Parathyroid adenoma (tissue), 2 donors: ENCODE measurements around the gene RASA2.

ENCODE experiments used
- H2AFZ ChIP-seq: fragments of 300-600 bp; sonication (generic); one replicate; pipeline ENCODE4 v1.7.0; 2017; ENCODE audit warnings: antibody characterized with exemption, mild to moderate bottlenecking
- H3K27ac ChIP-seq: fragments of 300-600 bp; sonication (generic); one replicate; pipeline ENCODE4 v1.7.0; 2017
- H3K27me3 ChIP-seq: fragments of 300-600 bp; sonication (generic); one replicate; pipeline ENCODE4 v1.7.0; 2017; ENCODE audit warnings: low read length; ENCODE audit not compliant: control insufficient read depth, insufficient read depth
- H3K36me3 ChIP-seq: fragments of 300-600 bp; sonication (generic); one replicate; pipeline ENCODE4 v1.7.0; 2017; ENCODE audit warnings: low read length; ENCODE audit not compliant: control insufficient read depth, insufficient read depth
- H3K4me1 ChIP-seq: fragments of 300-600 bp; sonication (generic); one replicate; pipeline ENCODE4 v1.7.0; 2017; ENCODE audit warnings: control low read depth
- H3K4me2 ChIP-seq: fragments of 300-600 bp; sonication (generic); one replicate; pipeline ENCODE4 v1.7.0; 2017; ENCODE audit warnings: low read length
- H3K4me3 ChIP-seq: fragments of 300-600 bp; sonication (generic); one replicate; pipeline ENCODE4 v1.7.0; 2017; ENCODE audit warnings: low read depth, low read length
- H3K79me2 ChIP-seq: fragments of 300-600 bp; sonication (generic); one replicate; pipeline ENCODE4 v1.7.0; 2017; ENCODE audit warnings: control low read depth
- H3K9ac ChIP-seq: fragments of 300-600 bp; sonication (generic); one replicate; pipeline ENCODE4 v1.7.0; 2017; ENCODE audit warnings: mild to moderate bottlenecking
- H3K9me3 ChIP-seq: fragments of 300-600 bp; sonication (generic); one replicate; pipeline ENCODE4 v1.7.0; 2017; ENCODE audit warnings: low read length; ENCODE audit not compliant: control insufficient read depth
- TF ChIP-seq, protein P1 (sequence below): fragments of 300-600 bp; sonication (generic); IDR thresholded peaks from one replicate; pipeline ENCODE4 v1.7.0; 2017; ENCODE audit warnings: antibody characterized with exemption, mild to moderate bottlenecking
- donor health status: primary hyperparathyroidism.

Gene RASA2

DNA sequence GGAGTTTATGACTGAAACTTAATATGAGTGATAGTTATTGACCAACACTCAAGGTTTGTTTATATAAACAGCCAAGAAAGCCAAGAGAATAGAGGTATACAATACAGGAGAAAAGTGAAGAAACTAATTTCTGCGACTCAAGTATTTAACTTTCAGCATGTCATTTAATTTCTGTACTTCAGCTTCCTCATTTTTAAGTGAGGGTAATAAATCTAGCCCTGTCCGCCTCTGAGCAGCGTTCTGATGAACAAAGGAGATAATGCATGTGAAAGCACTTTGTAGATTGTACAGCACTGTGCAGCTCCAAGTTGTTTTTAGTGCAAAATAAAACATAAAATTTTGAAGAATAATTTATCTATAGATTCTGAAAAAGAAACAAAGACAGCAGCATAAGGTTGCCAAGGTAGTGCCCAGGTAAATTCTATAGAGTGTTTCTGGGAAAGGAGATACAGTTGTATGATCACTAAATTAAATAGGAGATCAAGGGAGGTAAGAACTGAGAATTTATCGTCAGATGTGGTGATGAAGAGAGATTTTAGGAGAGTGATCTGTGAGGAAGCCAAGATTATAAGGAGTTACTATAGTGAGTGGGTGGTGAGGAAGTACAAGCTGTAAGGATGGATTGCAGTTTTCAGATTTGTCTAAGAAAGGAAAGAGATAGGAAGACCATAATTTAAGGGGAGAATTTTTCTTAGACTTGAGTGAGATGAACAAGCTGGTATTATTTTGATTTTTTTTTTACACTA is 71.3 kb downstream of the RASA2 start:
- no peaks in the 10 kb centered on the region for H3K27me3 ChIP-seq
- H3K9me3 ChIP-seq: no peaks in the 10 kb centered on the region
- H3K4me3 ChIP-seq: no peak overlapping the region
- no peaks in the 10 kb centered on the region for H3K36me3 ChIP-seq
- no peak overlapping the region for H2AFZ ChIP-seq
- H3K79me2 ChIP-seq: no peaks in the 10 kb centered on the region
- TF ChIP-seq, protein P1, sequence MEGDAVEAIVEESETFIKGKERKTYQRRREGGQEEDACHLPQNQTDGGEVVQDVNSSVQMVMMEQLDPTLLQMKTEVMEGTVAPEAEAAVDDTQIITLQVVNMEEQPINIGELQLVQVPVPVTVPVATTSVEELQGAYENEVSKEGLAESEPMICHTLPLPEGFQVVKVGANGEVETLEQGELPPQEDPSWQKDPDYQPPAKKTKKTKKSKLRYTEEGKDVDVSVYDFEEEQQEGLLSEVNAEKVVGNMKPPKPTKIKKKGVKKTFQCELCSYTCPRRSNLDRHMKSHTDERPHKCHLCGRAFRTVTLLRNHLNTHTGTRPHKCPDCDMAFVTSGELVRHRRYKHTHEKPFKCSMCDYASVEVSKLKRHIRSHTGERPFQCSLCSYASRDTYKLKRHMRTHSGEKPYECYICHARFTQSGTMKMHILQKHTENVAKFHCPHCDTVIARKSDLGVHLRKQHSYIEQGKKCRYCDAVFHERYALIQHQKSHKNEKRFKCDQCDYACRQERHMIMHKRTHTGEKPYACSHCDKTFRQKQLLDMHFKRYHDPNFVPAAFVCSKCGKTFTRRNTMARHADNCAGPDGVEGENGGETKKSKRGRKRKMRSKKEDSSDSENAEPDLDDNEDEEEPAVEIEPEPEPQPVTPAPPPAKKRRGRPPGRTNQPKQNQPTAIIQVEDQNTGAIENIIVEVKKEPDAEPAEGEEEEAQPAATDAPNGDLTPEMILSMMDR: no peak
- no peak overlapping the region for H3K9ac ChIP-seq
- no peak overlapping the region for H3K4me2 ChIP-seq
- no peak overlapping the region for H3K27ac ChIP-seq
- no peaks in the 10 kb centered on the region for H3K4me1 ChIP-seq

DNA sequence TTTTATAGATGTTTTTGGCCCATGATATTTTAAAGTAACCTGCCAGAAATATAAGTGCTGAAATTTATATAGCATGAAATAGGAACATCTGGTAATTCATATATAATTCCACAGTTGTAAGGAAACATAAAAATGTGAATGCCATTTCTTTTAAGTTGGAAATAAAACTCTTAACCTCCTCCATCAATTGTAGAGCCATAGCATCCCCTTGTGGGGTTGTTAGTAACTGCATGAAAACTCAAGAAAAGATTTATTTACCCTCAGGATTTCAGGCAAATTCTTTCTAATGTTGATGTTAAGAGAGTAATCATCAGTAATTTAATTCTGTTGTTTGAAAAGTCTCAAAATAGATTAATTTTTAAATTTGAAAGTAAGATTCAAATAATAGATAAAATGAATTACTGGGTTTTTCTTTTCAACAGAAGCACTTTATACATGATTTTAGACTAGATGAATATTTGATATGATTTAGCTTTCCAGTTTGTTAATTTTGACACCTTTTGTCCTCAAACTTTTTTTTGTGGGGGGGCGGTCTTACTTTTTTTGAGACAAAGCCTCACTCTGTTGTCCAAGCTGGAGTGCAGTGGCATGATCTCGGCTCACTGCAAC is 74.7 kb downstream of the RASA2 start:
- Histone ChIP-seq H3K4me3 (no peak overlapping the region), H2AFZ (no peak overlapping the region), H3K27ac (no peak overlapping the region), H3K79me2 (no peaks in the 10 kb centered on the region), H3K9me3 (no peaks in the 10 kb centered on the region), H3K36me3 (no peaks in the 10 kb centered on the region), H3K4me2 (no peak overlapping the region), H3K9ac (no peak overlapping the region), H3K27me3 (no peaks in the 10 kb centered on the region), H3K4me1 (no peaks in the 10 kb centered on the region)
- TF ChIP-seq, protein P1: peak; percentile 99

GRCh38 chr3:141564241-141564640 is 77.4 kb downstream of the RASA2 start:
- Histone ChIP-seq H3K9ac (no peak overlapping the region), H3K79me2 (no peaks in the 10 kb centered on the region), H2AFZ (no peak overlapping the region), H3K27ac (no peak overlapping the region), H3K4me1 (no peaks in the 10 kb centered on the region), H3K4me2 (no peak overlapping the region), H3K27me3 (no peaks in the 10 kb centered on the region), H3K9me3 (no peaks in the 10 kb centered on the region), H3K36me3 (no peaks in the 10 kb centered on the region), H3K4me3 (no peak overlapping the region)
- TF ChIP-seq, protein P1: no peak

DNA sequence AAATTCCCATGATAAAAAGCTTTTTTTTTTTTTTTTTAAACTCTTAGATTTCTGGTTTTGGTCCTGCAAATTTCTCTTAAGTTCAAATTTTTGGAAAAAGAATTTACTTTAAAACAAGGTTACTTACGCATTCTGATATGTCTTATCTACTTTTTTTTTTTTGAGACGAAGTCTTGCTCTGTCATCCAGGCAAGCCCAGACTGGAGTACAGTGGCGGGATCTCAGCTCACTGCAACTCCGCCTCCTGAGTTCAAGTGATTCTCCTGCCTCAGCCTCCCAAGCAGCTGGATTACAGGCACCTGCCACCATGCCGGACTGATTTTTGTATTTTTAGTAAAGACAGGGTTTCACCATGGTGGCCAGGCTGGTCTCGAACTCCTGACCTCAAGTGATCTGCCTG is 83.2 kb downstream of the RASA2 start:
- H3K27ac ChIP-seq: no peak overlapping the region
- H3K4me3 ChIP-seq: no peak overlapping the region
- TF ChIP-seq, protein P1: no peak
- H3K27me3 ChIP-seq: no peaks in the 10 kb centered on the region
- H3K79me2 ChIP-seq: no peaks in the 10 kb centered on the region
- no peak overlapping the region for H2AFZ ChIP-seq
- H3K9me3 ChIP-seq: no peaks in the 10 kb centered on the region
- H3K9ac ChIP-seq: no peak overlapping the region
- no peaks in the 10 kb centered on the region for H3K36me3 ChIP-seq
- H3K4me1 ChIP-seq: no peaks in the 10 kb centered on the region
- no peak overlapping the region for H3K4me2 ChIP-seq
